HEK293 (cell line): Measurements from ENCODE around the gene CD3D.

Experiments used
- CTCF ChIA-PET: fragments of 350-600 bp; formaldehyde crosslinking; extraction: SDS; loops from one replicate; lab custom pipeline; 2021; ENCODE audit warnings: antibody characterized with exemption; lab: Yijun Ruan, JAX
- POLR2A ChIA-PET: fragments of 300-600 bp; formaldehyde crosslinking; extraction: SDS; loops from one replicate; lab custom pipeline; 2020; ENCODE audit warnings: antibody characterized with exemption, inconsistent platforms; lab: Yijun Ruan, JAX
- H3K27ac ChIP-seq: fragments of 200-500 bp; sonication (Bioruptor generic); 2 replicates; pipeline ENCODE4 v1.5.1; 2014; ENCODE audit warnings: low read depth, low read length, control low read depth, inconsistent platforms; ENCODE audit errors: extremely low read depth
- H3K36me3 ChIP-seq, 2 experiments: fragments of 200-500 bp in 1 of 2; sonication (Bioruptor generic) in 1 of 2; 1 replicate in 1 of 2; 2 replicates in 1 of 2; pipeline ENCODE4 v1.5.1; 2014 to 2017; ENCODE audit warnings: inconsistent platforms in 2 of 2, low read length in 2 of 2; ENCODE audit not compliant: control insufficient read depth in 2 of 2, insufficient read depth in 1 of 2
- H3K4me1 ChIP-seq: fragments of 200-500 bp; sonication (Bioruptor generic); 2 replicates; pipeline ENCODE4 v1.5.1; 2014; ENCODE audit warnings: mild to moderate bottlenecking, low read length, inconsistent platforms; ENCODE audit not compliant: control insufficient read depth, insufficient read depth
- H3K4me3 ChIP-seq: 2 replicates; pipeline ENCODE4 v1.5.1; 2011; ENCODE audit warnings: low read depth, mild to moderate bottlenecking, control low read depth, low read length, moderate library complexity
- H3K9me3 ChIP-seq: fragments of 200-500 bp; sonication (Bioruptor generic); 2 replicates; pipeline ENCODE4 v1.5.1; 2014; ENCODE audit warnings: low read depth, low read length, inconsistent platforms; ENCODE audit not compliant: control insufficient read depth, insufficient read depth
- FEZF1 ChIP-seq: fragments of 450-650 bp; formaldehyde crosslinking; IDR thresholded peaks from 2 replicates; pipeline ENCODE4 v1.5.1; 2016; ENCODE audit warnings: missing biosample characterization, missing genetic modification characterization
- INSM2 ChIP-seq: fragments of 450-650 bp; formaldehyde crosslinking; IDR thresholded peaks from 2 replicates; pipeline ENCODE4 v1.5.1; 2016; ENCODE audit warnings: missing biosample characterization, missing genetic modification characterization
- OSR2 ChIP-seq: fragments of 450-650 bp; formaldehyde crosslinking; IDR thresholded peaks from 2 replicates; pipeline ENCODE4 v1.5.1; 2016; ENCODE audit warnings: missing biosample characterization, missing genetic modification characterization
- TSHZ1 ChIP-seq: fragments of 450-650 bp; formaldehyde crosslinking; IDR thresholded peaks from 2 replicates; pipeline ENCODE4 v1.5.1; 2016; ENCODE audit warnings: missing biosample characterization, missing genetic modification characterization, borderline replicate concordance
- ZBTB6 ChIP-seq: fragments of 450-650 bp; formaldehyde crosslinking; IDR thresholded peaks from 2 replicates; pipeline ENCODE4 v1.5.1; 2017; ENCODE audit warnings: missing biosample characterization, missing genetic modification characterization
- ZNF140 ChIP-seq: fragments of 450-650 bp; formaldehyde crosslinking; IDR thresholded peaks from 2 replicates; pipeline ENCODE4 v1.5.1; 2016; ENCODE audit warnings: missing biosample characterization, missing genetic modification characterization
- ZNF157 ChIP-seq: fragments of 450-650 bp; formaldehyde crosslinking; IDR thresholded peaks from 2 replicates; pipeline ENCODE4 v1.5.1; 2016; ENCODE audit warnings: missing biosample characterization, missing genetic modification characterization
- ZNF24 ChIP-seq: fragments of 450-650 bp; formaldehyde crosslinking; IDR thresholded peaks from 2 replicates; pipeline ENCODE4 v1.5.1; 2016; ENCODE audit warnings: missing biosample characterization, missing genetic modification characterization
- ZNF266 ChIP-seq: fragments of 450-650 bp; formaldehyde crosslinking; IDR thresholded peaks from 2 replicates; pipeline ENCODE4 v1.5.1; 2016; ENCODE audit warnings: missing biosample characterization, missing genetic modification characterization, low read depth
- ZNF510 ChIP-seq: fragments of 450-650 bp; formaldehyde crosslinking; IDR thresholded peaks from 2 replicates; pipeline ENCODE4 v1.5.1; 2018; ENCODE audit warnings: mild to moderate bottlenecking, missing genetic modification characterization, missing biosample characterization; ENCODE audit not compliant: insufficient replicate concordance
- ZNF548 ChIP-seq: fragments of 450-650 bp; formaldehyde crosslinking; IDR thresholded peaks from 2 replicates; pipeline ENCODE4 v1.5.1; 2016; ENCODE audit warnings: missing biosample characterization, missing genetic modification characterization
- ZNF626 ChIP-seq: fragments of 450-650 bp; sonication (Bioruptor Pico); formaldehyde crosslinking; IDR thresholded peaks from 2 replicates; pipeline ENCODE4 v1.5.1; 2018; ENCODE audit warnings: missing biosample characterization, missing genetic modification characterization, inconsistent platforms
- ZSCAN18 ChIP-seq: fragments of 450-650 bp; formaldehyde crosslinking; IDR thresholded peaks from 2 replicates; pipeline ENCODE4 v1.5.1; 2016; ENCODE audit warnings: missing biosample characterization, missing genetic modification characterization

The CD3D gene

GRCh38 chr11:118370774-118371173 lies 28.3 kb upstream of the CD3D start:
- ChIA-PET CTCF (interaction anchor here (0.8 to 1.3 kb wide), 2 partner anchors 75 to 200 kb away, joined by 3 read pairs; no protein-coding TSS in a partner anchor), POLR2A (no interaction called here)
- Histone ChIP-seq H3K4me1 (no peaks in the 10 kb centered on the region), H3K4me3 (no peak overlapping the region), H3K36me3 (peaks cover 17 to 95% of the 10 kb centered on the region in 2 experiments), H3K27ac (no peak overlapping the region), H3K9me3 (no peaks in the 10 kb centered on the region)
- TF ChIP-seq ZSCAN18 (tag by site-specific recombination) (no peak), TSHZ1 (tag by site-specific recombination) (no peak), INSM2 (tag by site-specific recombination) (no peak), ZNF548 (tag by site-specific recombination) (no peak), OSR2 (tag by site-specific recombination) (no peak), ZNF510 (tag by site-specific recombination) (no peak), ZBTB6 (tag by site-specific recombination) (no peak), FEZF1 (no peak)

GRCh38 chr11:118366287-118366686 lies 23.8 kb upstream of the CD3D start:
- no peaks in the 10 kb centered on the region for H3K4me1 ChIP-seq
- TF ChIP-seq ZNF266 (tag by site-specific recombination) (no peak), ZNF157 (tag by site-specific recombination) (no peak), ZNF140 (tag by site-specific recombination) (no peak), ZNF626 (tag by site-specific recombination) (no peak), ZNF24 (tag by site-specific recombination) (no peak), FEZF1 (no peak)
- peaks cover 6 to 73% of the 10 kb centered on the region in 2 experiments for H3K36me3 ChIP-seq
- H3K4me3 ChIP-seq = no peak overlapping the region
- ChIA-PET CTCF (interaction anchor here (0.7 to 1.8 kb wide), 3 partner anchors 23 to 168 kb away, joined by 3 to 8 read pairs (median 4); no protein-coding TSS in a partner anchor), POLR2A (no interaction called here)
- H3K27ac ChIP-seq = no peak overlapping the region
- H3K9me3 ChIP-seq = no peaks in the 10 kb centered on the region
